Ovary (tissue), 9 donors: ENCODE measurements around the gene CALCOCO2. TPM values are rescaled to one million over a fixed set of nuclear protein-coding genes. Genes with fewer than 3 reads are reported as not detected.
A peak's percentile ranks its signal among the peaks of the same experiment; 100 is the strongest.

Experiments
- DNase-seq, 5 donors: peaks; one replicate each; pipeline ENCODE4 v3.0.0-alpha.2; 2019 to 2020
- H3K27ac ChIP-seq, 2 donors: fragments of 200-600 bp; one replicate each; pipeline versions ENCODE4 v1.5.1 to v1.8.0; 2019 to 2022
- H3K27me3 ChIP-seq: fragments of 200-600 bp; one replicate; pipeline ENCODE4 v1.8.0; 2022
- H3K36me3 ChIP-seq: fragments of 200-600 bp; sonication (generic); one replicate; pipeline ENCODE4 v1.5.1; 2019
- H3K4me1 ChIP-seq: one replicate; pipeline ENCODE4 v1.8.1; 2013; ENCODE audit warnings: mild to moderate bottlenecking, moderate library complexity; ENCODE audit not compliant: insufficient read depth
- H3K4me3 ChIP-seq: fragments of 200-600 bp; sonication (generic); one replicate; pipeline ENCODE4 v1.5.1; 2017
- H3K9me3 ChIP-seq, 2 donors: fragments of 200-600 bp in 1 of 2; sonication (generic) in 1 of 2; one replicate each; pipeline versions ENCODE4 v1.5.1 to v1.8.1; 2013 to 2019; ENCODE audit warnings: mild to moderate bottlenecking in 1 of 2, moderate library complexity in 1 of 2
- CTCF ChIP-seq, 3 donors: fragments of 450-650 bp in 2 of 3; fragments of 200-600 bp in 1 of 3; IDR thresholded peaks; one replicate each; pipeline versions ENCODE4 v1.5.1 to v1.8.0; 2016 to 2022; ENCODE audit warnings: antibody characterized with exemption in 3 of 3, mild to moderate bottlenecking in 1 of 3
- EP300 ChIP-seq: sonication (generic); formaldehyde crosslinking; IDR thresholded peaks from one replicate; pipeline ENCODE4 v1.6.1; 2017; ENCODE audit warnings: antibody characterized with exemption
- POLR2A ChIP-seq: fragments of 450-650 bp; IDR thresholded peaks from one replicate; pipeline ENCODE4 v1.6.1; 2017; ENCODE audit warnings: antibody characterized with exemption, mild to moderate bottlenecking, moderate library complexity
- WGBS, 3 donors: extraction: QIAGEN DNeasy Blood & Tissue Kit in 1 of 3; methylation state at CpG; one replicate each; pipeline versions ENCODE4 v1.1.5 to v1.1.7; 2013 to 2017; 5-methylcytosine and 5-hydroxymethylcytosine counted together
- intact Hi-C, 4 donors: fragments of 100-400 bp; cut with DNase I; formaldehyde crosslinking; loops; one replicate each; pipeline versions ENCODE4 v1.11.0 to v1.15.1; 2022 to 2023
- polyA plus RNA-seq, 2 donors: library from polyadenylated mRNA; stranded (reverse); fragments of 200-250 nt in 1 of 2; fragments of 350-450 nt in 1 of 2; fragmentation: Illumina TruSeq in 1 of 2; extraction: RNeasy Lipid Tissue Mini Kit (QIAGEN cat#74804) in 1 of 2; gene quantifications; one replicate each; pipeline ENCODE4 v1.2.3, GENCODE V29; 2013 to 2014
- total RNA-seq, 7 donors: library from RNA; depleted of rRNA in 2 of 7; stranded (reverse); fragments of >200 nt in 2 of 7; fragmentation: NEBNext Ultra II Directional in 3 of 7; extraction: Animal tissue kit (Norgen Biotek cat#: 25700) in 3 of 7; gene quantifications; one replicate each; pipeline versions ENCODE4 v1.1.0 to v1.2.4, GENCODE V29; 2016 to 2023
- donor health status: DM: no; HTN: no; CAD: no; lungs with moderate emphysema.
- donor health status: DM: no; HTN: no; CAD: no.
- donor health status: Bipolar disorder and iron deficiency.
- donor health status: DM: yes; HTN: yes; CAD: no.
- donor health status: DM: no; HTN: no; CAD: no.
- donor health status: DM: yes; HTN: yes; CAD: no.

Gene CALCOCO2
- total and polyA plus RNA-seq, 9 donors = 72.1 to 239 (median 159) TPM

- no peak overlapping the region for H3K4me3 ChIP-seq
- no peaks in the 10 kb centered on the region for H3K36me3 ChIP-seq
- H3K27me3 ChIP-seq = no peaks in the 10 kb centered on the region
- intact Hi-C loops = loop anchor here in 1 of 4 donors (10.0 kb wide), 1 partner anchor 74 kb away; the partner anchor contains the start of genes HOXB13, PRAC1 and PRAC2
- H3K4me1 ChIP-seq = no peaks in the 10 kb centered on the region
- WGBS, 3 donors = 52 to 68% (median 56%) methylated on average over 11 of the region's 11 CpGs
- TF ChIP-seq CTCF (IDR thresholded peaks at IDR 0.05) = no peak
- no peak for TF ChIP-seq EP300
- no peak for TF ChIP-seq POLR2A
- DNase-seq = no peak
- no peaks in the 10 kb centered on the region for H3K9me3 ChIP-seq
- no peak overlapping the region for H3K27ac ChIP-seq
These were observed 31.6 kb upstream of the CALCOCO2 start for GRCh38 chr17:48799069-48799723.

GRCh38 chr17:48800626-48801217, 30.1 kb upstream of the CALCOCO2 start:
- Histone ChIP-seq H3K9me3 (no peaks in the 10 kb centered on the region), H3K4me3 (no peak overlapping the region), H3K36me3 (no peaks in the 10 kb centered on the region), H3K4me1 (no peaks in the 10 kb centered on the region), H3K27ac (no peak overlapping the region), H3K27me3 (no peaks in the 10 kb centered on the region)
- TF ChIP-seq CTCF (IDR thresholded peaks at IDR 0.05) (no peak), EP300 (no peak), POLR2A (no peak)
- WGBS, 3 donors = 39 to 48% (median 43%) methylated on average over 5 of the region's 5 CpGs
- intact Hi-C loops = loop anchor here in 2 of 4 donors (5.0 kb wide), 1 partner anchor 82 kb away; no protein-coding TSS in a partner anchor
- no peak for DNase-seq

GRCh38 chr17:48804936-48805411, 25.9 kb upstream of the CALCOCO2 start:
- H3K27ac ChIP-seq = no peak overlapping the region
- H3K27me3 ChIP-seq = no peaks in the 10 kb centered on the region
- H3K9me3 ChIP-seq = no peaks in the 10 kb centered on the region
- H3K4me1 ChIP-seq = no peaks in the 10 kb centered on the region
- peak; percentile 25 to 66 (median 62) for DNase-seq
- TF ChIP-seq EP300 (no peak), CTCF (IDR thresholded peaks at IDR 0.05) (peak; percentile 71 to 82 (median 77))
- WGBS, 3 donors = 2 to 6% (median 3%) methylated on average over 9 of the region's 9 CpGs
- intact Hi-C loops = loop anchor here (5.0 kb wide), 1 partner anchor 77 kb away; no protein-coding TSS in a partner anchor
- no peaks in the 10 kb centered on the region for H3K36me3 ChIP-seq
- no peak overlapping the region for H3K4me3 ChIP-seq

- Histone ChIP-seq H3K4me3 (no peak overlapping the region), H3K4me1 (no peaks in the 10 kb centered on the region), H3K27me3 (no peaks in the 10 kb centered on the region), H3K36me3 (no peaks in the 10 kb centered on the region), H3K9me3 (no peaks in the 10 kb centered on the region), H3K27ac (no peak overlapping the region)
- TF ChIP-seq CTCF (IDR thresholded peaks at IDR 0.05) (no peak), POLR2A (no peak), EP300 (no peak)
- WGBS, 3 donors = 34 to 44% (median 43%) methylated on average over 4 of the region's 4 CpGs
- intact Hi-C loops = loop anchor here in 2 of 4 donors (5.0 kb wide), 1 partner anchor 73 kb away; no protein-coding TSS in a partner anchor
- no peak for DNase-seq
These were observed 21.7 kb upstream of the CALCOCO2 start for GRCh38 chr17:48809182-48809581.
